PC-3 (cell line): Measurements from ENCODE around the gene RABEPK.

Experiments used
- EZH2 ChIP-seq: fragments of 300-600 bp; sonication (generic); IDR thresholded peaks from one replicate; pipeline ENCODE4 v1.6.1; 2017; ENCODE audit warnings: antibody characterized with exemption, mild to moderate bottlenecking, low read length; ENCODE audit not compliant: unreplicated experiment
- TF ChIP-seq, protein P1 (sequence below): fragments of 300-600 bp; sonication (generic); conservative IDR thresholded peaks from 2 replicates; pipeline ENCODE4 v1.5.1; 2017; ENCODE audit warnings: antibody characterized with exemption, low read depth, mild to moderate bottlenecking, low read length

GRCh38 chr9:125271081-125271480 lies 70.7 kb downstream of the RABEPK start:
- TF ChIP-seq, protein P1, sequence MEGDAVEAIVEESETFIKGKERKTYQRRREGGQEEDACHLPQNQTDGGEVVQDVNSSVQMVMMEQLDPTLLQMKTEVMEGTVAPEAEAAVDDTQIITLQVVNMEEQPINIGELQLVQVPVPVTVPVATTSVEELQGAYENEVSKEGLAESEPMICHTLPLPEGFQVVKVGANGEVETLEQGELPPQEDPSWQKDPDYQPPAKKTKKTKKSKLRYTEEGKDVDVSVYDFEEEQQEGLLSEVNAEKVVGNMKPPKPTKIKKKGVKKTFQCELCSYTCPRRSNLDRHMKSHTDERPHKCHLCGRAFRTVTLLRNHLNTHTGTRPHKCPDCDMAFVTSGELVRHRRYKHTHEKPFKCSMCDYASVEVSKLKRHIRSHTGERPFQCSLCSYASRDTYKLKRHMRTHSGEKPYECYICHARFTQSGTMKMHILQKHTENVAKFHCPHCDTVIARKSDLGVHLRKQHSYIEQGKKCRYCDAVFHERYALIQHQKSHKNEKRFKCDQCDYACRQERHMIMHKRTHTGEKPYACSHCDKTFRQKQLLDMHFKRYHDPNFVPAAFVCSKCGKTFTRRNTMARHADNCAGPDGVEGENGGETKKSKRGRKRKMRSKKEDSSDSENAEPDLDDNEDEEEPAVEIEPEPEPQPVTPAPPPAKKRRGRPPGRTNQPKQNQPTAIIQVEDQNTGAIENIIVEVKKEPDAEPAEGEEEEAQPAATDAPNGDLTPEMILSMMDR, result no peak
- no peak for TF ChIP-seq EZH2
